HCT116 (cell line): ENCODE measurements around the gene RBP7.

Experiments used
- CBX3 ChIP-seq: IDR thresholded peaks from 2 replicates; pipeline ENCODE4 v1.6.1; 2012; ENCODE audit warnings: low read depth
- CEBPB ChIP-seq: IDR thresholded peaks from 2 replicates; pipeline ENCODE4 v1.6.1; 2012; ENCODE audit warnings: low read depth
- EZH2 ChIP-seq: fragments of 200-600 bp; sonication (generic); IDR thresholded peaks from 2 replicates; pipeline ENCODE4 v1.6.1; 2017; ENCODE audit warnings: antibody characterized with exemption, mixed run types
- EZH2phosphoT487 ChIP-seq: fragments of 200-600 bp; IDR thresholded peaks from 2 replicates; pipeline ENCODE4 v1.6.1; 2018; ENCODE audit warnings: antibody characterized with exemption, borderline replicate concordance
- JUND ChIP-seq: IDR thresholded peaks from 2 replicates; pipeline ENCODE4 v1.6.1; 2012
- MAX ChIP-seq: IDR thresholded peaks from 2 replicates; pipeline ENCODE4 v1.6.1; 2012
- POLR2A ChIP-seq: IDR thresholded peaks from 2 replicates; pipeline ENCODE4 v1.7.0; 2011; ENCODE audit warnings: borderline replicate concordance; ENCODE audit not compliant: insufficient read depth, insufficient read length; ENCODE audit errors: extremely low read depth
- POLR2AphosphoS5 ChIP-seq: IDR thresholded peaks from 2 replicates; pipeline ENCODE4 v1.6.1; 2011; ENCODE audit warnings: mild to moderate bottlenecking, low read depth, low read length, moderate library complexity
- RAD21 ChIP-seq: IDR thresholded peaks from 2 replicates; pipeline ENCODE4 v1.6.1; 2012; ENCODE audit warnings: low read depth, mild to moderate bottlenecking
- SIN3A ChIP-seq: IDR thresholded peaks from 2 replicates; pipeline ENCODE4 v1.6.1; 2012; ENCODE audit warnings: low read depth
- TCF7L2 ChIP-seq: IDR thresholded peaks from 2 replicates; pipeline ENCODE4 v1.7.0; 2011; ENCODE audit warnings: borderline replicate concordance, inconsistent platforms; ENCODE audit not compliant: insufficient read depth, insufficient read length; ENCODE audit errors: extremely low read depth
- TF ChIP-seq, protein P1 (sequence below), 3 experiments: fragments of 200-600 bp in 1 of 3; sonication (generic) in 1 of 3; IDR thresholded peaks in 2 of 3; conservative IDR thresholded peaks in 1 of 3; 2 replicates each; pipeline ENCODE4 v1.5.1; 2012 to 2017; ENCODE audit warnings: low read depth in 2 of 3, low read length in 2 of 3, antibody characterized with exemption in 1 of 3, borderline replicate concordance in 1 of 3, control low read depth in 1 of 3, mild to moderate bottlenecking in 1 of 3, mixed read lengths in 1 of 3, mixed run types in 1 of 3, moderate library complexity in 1 of 3; ENCODE audit not compliant: insufficient read depth in 1 of 3
- TF ChIP-seq, protein P2 (sequence below): IDR thresholded peaks from 2 replicates; pipeline ENCODE4 v1.6.1; 2012; ENCODE audit warnings: low read depth
- TF ChIP-seq, protein P3 (sequence below): IDR thresholded peaks from 2 replicates; pipeline ENCODE4 v1.6.1; 2012

DNA sequence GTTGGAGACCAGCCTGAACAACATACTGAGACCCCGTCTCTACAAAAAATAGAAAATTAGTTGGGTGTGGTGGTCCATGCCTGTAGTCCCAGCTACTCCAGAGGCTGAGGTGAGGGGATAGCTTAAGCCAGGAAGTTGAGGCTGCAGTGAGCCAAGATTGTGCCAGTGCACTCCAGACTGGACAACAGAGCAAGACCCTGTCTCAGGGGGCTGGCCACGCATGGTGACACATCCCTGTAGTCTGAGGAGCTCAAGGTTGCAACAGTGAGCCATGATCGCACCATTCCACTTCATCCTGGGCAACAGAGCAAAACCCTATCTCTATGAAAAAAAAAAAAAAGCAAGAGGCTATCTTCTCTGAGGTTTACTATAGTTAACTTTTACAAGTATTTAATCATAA lies 23.1 kb downstream of the RBP7 start:
- TF ChIP-seq POLR2AphosphoS5 = no peak
- no peak for TF ChIP-seq POLR2A
- TF ChIP-seq, protein P1, sequence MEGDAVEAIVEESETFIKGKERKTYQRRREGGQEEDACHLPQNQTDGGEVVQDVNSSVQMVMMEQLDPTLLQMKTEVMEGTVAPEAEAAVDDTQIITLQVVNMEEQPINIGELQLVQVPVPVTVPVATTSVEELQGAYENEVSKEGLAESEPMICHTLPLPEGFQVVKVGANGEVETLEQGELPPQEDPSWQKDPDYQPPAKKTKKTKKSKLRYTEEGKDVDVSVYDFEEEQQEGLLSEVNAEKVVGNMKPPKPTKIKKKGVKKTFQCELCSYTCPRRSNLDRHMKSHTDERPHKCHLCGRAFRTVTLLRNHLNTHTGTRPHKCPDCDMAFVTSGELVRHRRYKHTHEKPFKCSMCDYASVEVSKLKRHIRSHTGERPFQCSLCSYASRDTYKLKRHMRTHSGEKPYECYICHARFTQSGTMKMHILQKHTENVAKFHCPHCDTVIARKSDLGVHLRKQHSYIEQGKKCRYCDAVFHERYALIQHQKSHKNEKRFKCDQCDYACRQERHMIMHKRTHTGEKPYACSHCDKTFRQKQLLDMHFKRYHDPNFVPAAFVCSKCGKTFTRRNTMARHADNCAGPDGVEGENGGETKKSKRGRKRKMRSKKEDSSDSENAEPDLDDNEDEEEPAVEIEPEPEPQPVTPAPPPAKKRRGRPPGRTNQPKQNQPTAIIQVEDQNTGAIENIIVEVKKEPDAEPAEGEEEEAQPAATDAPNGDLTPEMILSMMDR (IDR thresholded peaks at IDR 0.05 in 2 of 3, conservative IDR thresholded peaks at IDR 0.05 in 1 of 3; ENCODE audit: borderline replicate concordance in 1 of 3, insufficient read depth in 1 of 3, low read depth in 2 of 3, low read length in 2 of 3) = no peak
- no peak for TF ChIP-seq TCF7L2
- TF ChIP-seq EZH2 = no peak
- TF ChIP-seq SIN3A = no peak
- TF ChIP-seq MAX = no peak
- TF ChIP-seq, protein P2, sequence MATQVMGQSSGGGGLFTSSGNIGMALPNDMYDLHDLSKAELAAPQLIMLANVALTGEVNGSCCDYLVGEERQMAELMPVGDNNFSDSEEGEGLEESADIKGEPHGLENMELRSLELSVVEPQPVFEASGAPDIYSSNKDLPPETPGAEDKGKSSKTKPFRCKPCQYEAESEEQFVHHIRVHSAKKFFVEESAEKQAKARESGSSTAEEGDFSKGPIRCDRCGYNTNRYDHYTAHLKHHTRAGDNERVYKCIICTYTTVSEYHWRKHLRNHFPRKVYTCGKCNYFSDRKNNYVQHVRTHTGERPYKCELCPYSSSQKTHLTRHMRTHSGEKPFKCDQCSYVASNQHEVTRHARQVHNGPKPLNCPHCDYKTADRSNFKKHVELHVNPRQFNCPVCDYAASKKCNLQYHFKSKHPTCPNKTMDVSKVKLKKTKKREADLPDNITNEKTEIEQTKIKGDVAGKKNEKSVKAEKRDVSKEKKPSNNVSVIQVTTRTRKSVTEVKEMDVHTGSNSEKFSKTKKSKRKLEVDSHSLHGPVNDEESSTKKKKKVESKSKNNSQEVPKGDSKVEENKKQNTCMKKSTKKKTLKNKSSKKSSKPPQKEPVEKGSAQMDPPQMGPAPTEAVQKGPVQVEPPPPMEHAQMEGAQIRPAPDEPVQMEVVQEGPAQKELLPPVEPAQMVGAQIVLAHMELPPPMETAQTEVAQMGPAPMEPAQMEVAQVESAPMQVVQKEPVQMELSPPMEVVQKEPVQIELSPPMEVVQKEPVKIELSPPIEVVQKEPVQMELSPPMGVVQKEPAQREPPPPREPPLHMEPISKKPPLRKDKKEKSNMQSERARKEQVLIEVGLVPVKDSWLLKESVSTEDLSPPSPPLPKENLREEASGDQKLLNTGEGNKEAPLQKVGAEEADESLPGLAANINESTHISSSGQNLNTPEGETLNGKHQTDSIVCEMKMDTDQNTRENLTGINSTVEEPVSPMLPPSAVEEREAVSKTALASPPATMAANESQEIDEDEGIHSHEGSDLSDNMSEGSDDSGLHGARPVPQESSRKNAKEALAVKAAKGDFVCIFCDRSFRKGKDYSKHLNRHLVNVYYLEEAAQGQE = no peak
- TF ChIP-seq JUND = no peak
- no peak for TF ChIP-seq CEBPB
- no peak for TF ChIP-seq EZH2phosphoT487
- TF ChIP-seq CBX3 = no peak
- TF ChIP-seq, protein P3, sequence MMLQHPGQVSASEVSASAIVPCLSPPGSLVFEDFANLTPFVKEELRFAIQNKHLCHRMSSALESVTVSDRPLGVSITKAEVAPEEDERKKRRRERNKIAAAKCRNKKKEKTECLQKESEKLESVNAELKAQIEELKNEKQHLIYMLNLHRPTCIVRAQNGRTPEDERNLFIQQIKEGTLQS = no peak
- TF ChIP-seq RAD21 = no peak
